NCI-H526 (cell line): ENCODE data around the gene PLSCR5.

Experiments used
- DNase-seq, 2 experiments: peaks; one replicate each; lab custom pipeline; 2025; lab: John Stamatoyannopoulos, UW

The PLSCR5 gene

GRCh38 chr3:146605106-146605505, at the start of gene PLSCR5:
TSS of gene PLSCR5 (minus strand) at chr3:146605346. CDS start at chr3:146605212, 134 bp downstream.
- no peak for DNase-seq

GRCh38 chr3:146653978-146654377, 48.8 kb upstream of the PLSCR5 start:
- peak in 1 of 2 experiments; percentile 39 for DNase-seq

- no peak for DNase-seq
Measured at GRCh38 chr3:146650691-146651442, 45.7 kb upstream of the PLSCR5 start.

- DNase-seq = no peak
Measured at GRCh38 chr3:146646261-146646660, 41.1 kb upstream of the PLSCR5 start.

GRCh38 chr3:146640955-146641867, 36.1 kb upstream of the PLSCR5 start:
- peak; percentile 37 to 67 for DNase-seq

- DNase-seq = no peak
Measured at GRCh38 chr3:146640361-146640760, 35.2 kb upstream of the PLSCR5 start.

- no peak for DNase-seq
Measured at GRCh38 chr3:146638718-146639117, 33.6 kb upstream of the PLSCR5 start.

- no peak for DNase-seq
Measured at GRCh38 chr3:146637871-146638270, 32.7 kb upstream of the PLSCR5 start.

- DNase-seq = no peak
Measured at GRCh38 chr3:146636881-146637280, 31.7 kb upstream of the PLSCR5 start.

GRCh38 chr3:146634346-146634745, 29.2 kb upstream of the PLSCR5 start:
- DNase-seq = no peak

- no peak for DNase-seq
Measured at GRCh38 chr3:146628671-146629070, 23.5 kb upstream of the PLSCR5 start.

- DNase-seq = no peak
Measured at GRCh38 chr3:146626403-146627122, 21.4 kb upstream of the PLSCR5 start.

GRCh38 chr3:146625186-146625775, 20.1 kb upstream of the PLSCR5 start:
- no peak for DNase-seq

- DNase-seq = no peak
Measured at GRCh38 chr3:146621723-146622122, 16.6 kb upstream of the PLSCR5 start.

- no peak for DNase-seq
Measured at GRCh38 chr3:146612015-146612414, 6.9 kb upstream of the PLSCR5 start.

- DNase-seq = no peak
Measured at GRCh38 chr3:146611096-146611495, 6.0 kb upstream of the PLSCR5 start.

GRCh38 chr3:146598535-146598934, 6.6 kb downstream of the PLSCR5 start:
- DNase-seq = no peak

GRCh38 chr3:146594843-146595482, 10.2 kb downstream of the PLSCR5 start:
- peak in 1 of 2 experiments; percentile 18 for DNase-seq

GRCh38 chr3:146593776-146594175, 11.4 kb downstream of the PLSCR5 start:
- no peak for DNase-seq

- peak; percentile 6 to 45 for DNase-seq
Measured at GRCh38 chr3:146590521-146590920, 14.6 kb downstream of the PLSCR5 start.

- DNase-seq = peak; percentile 40 to 76
Measured at GRCh38 chr3:146589899-146590508, 15.1 kb downstream of the PLSCR5 start.
